Measurements from ENCODE around the gene PLAAT5. TPM values are rescaled to one million over a fixed set of nuclear protein-coding genes. Genes with fewer than 3 reads are reported as not detected.

The PLAAT5 gene
- total RNA-seq, 1 experiment from 2014 or later: not detected

GRCh38 chr11:63506876-63507275 is 15.9 kb upstream of the PLAAT5 start:
- no peak overlapping the region for H3K27ac ChIP-seq (ENCODE audit: low read depth, low read length, poor library complexity, severe bottlenecking)
- no peak overlapping the region for H3K4me3 ChIP-seq (ENCODE audit: low read depth, low read length, poor library complexity, severe bottlenecking)
- ChIA-PET CTCF (no interaction called here), POLR2A (ENCODE audit: low non-redundant PET) (no interaction called here)
- DNase-seq (ENCODE audit: low spot score): no peak
- no peaks in the 10 kb centered on the region for H3K27me3 ChIP-seq (replicated peaks; ENCODE audit: insufficient read depth, low read depth, low read length, poor library complexity)
- no peaks in the 10 kb centered on the region for H3K36me3 ChIP-seq (ENCODE audit: insufficient read depth, low read length, poor library complexity, severe bottlenecking)
- no TSS peak for BruUV-seq (replicated peaks)
- TF ChIP-seq, protein P1, sequence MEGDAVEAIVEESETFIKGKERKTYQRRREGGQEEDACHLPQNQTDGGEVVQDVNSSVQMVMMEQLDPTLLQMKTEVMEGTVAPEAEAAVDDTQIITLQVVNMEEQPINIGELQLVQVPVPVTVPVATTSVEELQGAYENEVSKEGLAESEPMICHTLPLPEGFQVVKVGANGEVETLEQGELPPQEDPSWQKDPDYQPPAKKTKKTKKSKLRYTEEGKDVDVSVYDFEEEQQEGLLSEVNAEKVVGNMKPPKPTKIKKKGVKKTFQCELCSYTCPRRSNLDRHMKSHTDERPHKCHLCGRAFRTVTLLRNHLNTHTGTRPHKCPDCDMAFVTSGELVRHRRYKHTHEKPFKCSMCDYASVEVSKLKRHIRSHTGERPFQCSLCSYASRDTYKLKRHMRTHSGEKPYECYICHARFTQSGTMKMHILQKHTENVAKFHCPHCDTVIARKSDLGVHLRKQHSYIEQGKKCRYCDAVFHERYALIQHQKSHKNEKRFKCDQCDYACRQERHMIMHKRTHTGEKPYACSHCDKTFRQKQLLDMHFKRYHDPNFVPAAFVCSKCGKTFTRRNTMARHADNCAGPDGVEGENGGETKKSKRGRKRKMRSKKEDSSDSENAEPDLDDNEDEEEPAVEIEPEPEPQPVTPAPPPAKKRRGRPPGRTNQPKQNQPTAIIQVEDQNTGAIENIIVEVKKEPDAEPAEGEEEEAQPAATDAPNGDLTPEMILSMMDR (conservative IDR thresholded peaks at IDR 0.05; ENCODE audit: low read depth, low read length): no peak
- TF ChIP-seq EZH2 (IDR thresholded peaks at IDR 0.05; ENCODE audit: borderline replicate concordance, low read depth, low read length, poor library complexity, severe bottlenecking): no peak
- no peaks in the 10 kb centered on the region for H3K9me3 ChIP-seq (ENCODE audit: low read depth, low read length, poor library complexity, severe bottlenecking)
- H3K4me1 ChIP-seq (ENCODE audit: insufficient read depth, low read length, poor library complexity, severe bottlenecking): no peaks in the 10 kb centered on the region
- intact Hi-C loops (cut with micrococcal nuclease; ENCODE audit: unreplicated experiment): loop anchor here (10.0 kb wide), 1 partner anchor 62 kb away; no protein-coding TSS in a partner anchor

- no peak within 1 kb of the TSS for H3K27ac ChIP-seq (ENCODE audit: low read depth, low read length, poor library complexity, severe bottlenecking)
- POLR2A ChIA-PET (ENCODE audit: low non-redundant PET): interaction anchor here (0.5 kb wide), 1 partner anchor 504 kb away, joined by 4 read pairs; no protein-coding TSS in a partner anchor
- DNase-seq (ENCODE audit: low spot score): no peak
Observed at GRCh38 chr11:63505857-63506528, 15.0 kb upstream of the PLAAT5 start, which contains the start of gene LGALS12. TSS of gene LGALS12 (plus strand) at chr11:63506084. CDS start at chr11:63506459, 375 bp downstream.

GRCh38 chr11:63504933-63505586 is 14.1 kb upstream of the PLAAT5 start:
- Histone ChIP-seq H3K4me3 (ENCODE audit: low read depth, low read length, poor library complexity, severe bottlenecking) (no peak overlapping the region), H3K27ac (ENCODE audit: low read depth, low read length, poor library complexity, severe bottlenecking) (no peak overlapping the region), H3K9me3 (ENCODE audit: low read depth, low read length, poor library complexity, severe bottlenecking) (peaks cover 10% of the 10 kb centered on the region), H3K36me3 (ENCODE audit: insufficient read depth, low read length, poor library complexity, severe bottlenecking) (no peaks in the 10 kb centered on the region), H3K27me3 (replicated peaks; ENCODE audit: insufficient read depth, low read depth, low read length, poor library complexity) (no peaks in the 10 kb centered on the region), H3K4me1 (ENCODE audit: insufficient read depth, low read length, poor library complexity, severe bottlenecking) (no peaks in the 10 kb centered on the region)
- POLR2A ChIA-PET (ENCODE audit: low non-redundant PET): no interaction called here
- TF ChIP-seq EZH2 (IDR thresholded peaks at IDR 0.05; ENCODE audit: borderline replicate concordance, low read depth, low read length, poor library complexity, severe bottlenecking): no peak
- TF ChIP-seq, protein P1 (conservative IDR thresholded peaks at IDR 0.05; ENCODE audit: low read depth, low read length): no peak
- CTCF ChIA-PET: no interaction called here
- DNase-seq (ENCODE audit: low spot score): no peak
- BruUV-seq (replicated peaks): no TSS peak
- intact Hi-C loops (cut with micrococcal nuclease; ENCODE audit: unreplicated experiment): loop anchor here (10.0 kb wide), 1 partner anchor 60 kb away; no protein-coding TSS in a partner anchor

More at GRCh38 chr11:63505857-63506528, 15.0 kb upstream of the PLAAT5 start, which contains the start of gene LGALS12:
- H3K4me1 ChIP-seq (ENCODE audit: insufficient read depth, low read length, poor library complexity, severe bottlenecking): no peaks in the 10 kb centered on the region
- H3K4me3 ChIP-seq (ENCODE audit: low read depth, low read length, poor library complexity, severe bottlenecking): no peak within 1 kb of the TSS
- no peaks in the 10 kb centered on the region for H3K36me3 ChIP-seq (ENCODE audit: insufficient read depth, low read length, poor library complexity, severe bottlenecking)
- CTCF ChIA-PET: no interaction called here
- H3K9me3 ChIP-seq (ENCODE audit: low read depth, low read length, poor library complexity, severe bottlenecking): peaks cover under 1% of the 10 kb centered on the region
- H3K27me3 ChIP-seq (replicated peaks; ENCODE audit: insufficient read depth, low read depth, low read length, poor library complexity): no peaks in the 10 kb centered on the region
- TF ChIP-seq, protein P1 (conservative IDR thresholded peaks at IDR 0.05; ENCODE audit: low read depth, low read length): no peak
- no peak for TF ChIP-seq EZH2 (IDR thresholded peaks at IDR 0.05; ENCODE audit: borderline replicate concordance, low read depth, low read length, poor library complexity, severe bottlenecking)
- no TSS peak for BruUV-seq (replicated peaks)
- intact Hi-C loops (cut with micrococcal nuclease; ENCODE audit: unreplicated experiment): loop anchor here (10.0 kb wide), 1 partner anchor 61 kb away; no protein-coding TSS in a partner anchor
